Stimulated activated CD8-positive, alpha-beta memory T cell treated with anti-CD3 and anti-CD28 coated beads, Interleukin-4, amount 100 ng/mL, for 24 hours (primary cell): Measurements from ENCODE around the gene USP43.

Source experiments
- DNase-seq: peaks from one replicate; pipeline ENCODE4 v3.0.0-alpha.2; 2020; ENCODE audit warnings: low read depth

The USP43 gene

GRCh38 chr17:9703781-9704082, 58.4 kb downstream of the USP43 start:
- no peak for DNase-seq

DNA sequence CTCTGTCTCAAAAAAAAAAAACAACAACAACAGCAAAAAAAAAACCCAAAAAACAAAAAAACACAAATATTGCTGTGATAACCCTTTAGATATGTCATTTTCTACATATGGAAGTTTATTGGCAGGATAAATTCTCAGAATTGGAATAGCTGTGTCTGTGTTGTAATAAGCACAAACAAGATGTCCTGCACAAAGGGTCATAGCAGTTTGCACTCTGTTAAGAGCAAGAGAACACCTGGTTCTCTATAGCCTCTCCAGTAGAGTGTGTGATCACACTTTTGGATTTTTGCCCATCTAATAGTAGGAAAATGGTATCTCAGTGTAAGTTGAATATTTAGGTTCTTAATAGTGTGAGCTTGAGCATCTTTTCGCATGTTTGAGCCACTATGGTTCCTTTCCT, 60.4 kb downstream of the USP43 start:
- DNase-seq, result no peak

DNA sequence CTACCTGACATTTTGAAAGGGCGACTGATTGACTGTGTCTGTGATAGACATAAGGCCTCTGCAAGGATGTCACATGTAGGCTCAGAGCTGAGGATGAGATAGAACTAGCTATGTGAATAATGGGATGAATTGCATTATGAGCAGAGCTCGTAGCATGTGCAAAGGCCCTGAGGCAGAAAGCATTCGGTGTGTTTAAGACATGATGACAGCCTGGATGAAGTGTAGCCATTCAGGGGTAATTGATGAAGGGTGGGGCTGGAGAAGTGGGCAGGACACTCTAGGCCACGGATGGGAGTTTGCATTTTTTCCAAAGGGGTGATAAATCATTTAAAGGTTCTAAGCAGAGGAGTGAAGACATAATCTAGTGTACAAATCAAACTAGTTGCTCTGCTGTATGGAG, 62.6 kb downstream of the USP43 start:
- no peak for DNase-seq

DNA sequence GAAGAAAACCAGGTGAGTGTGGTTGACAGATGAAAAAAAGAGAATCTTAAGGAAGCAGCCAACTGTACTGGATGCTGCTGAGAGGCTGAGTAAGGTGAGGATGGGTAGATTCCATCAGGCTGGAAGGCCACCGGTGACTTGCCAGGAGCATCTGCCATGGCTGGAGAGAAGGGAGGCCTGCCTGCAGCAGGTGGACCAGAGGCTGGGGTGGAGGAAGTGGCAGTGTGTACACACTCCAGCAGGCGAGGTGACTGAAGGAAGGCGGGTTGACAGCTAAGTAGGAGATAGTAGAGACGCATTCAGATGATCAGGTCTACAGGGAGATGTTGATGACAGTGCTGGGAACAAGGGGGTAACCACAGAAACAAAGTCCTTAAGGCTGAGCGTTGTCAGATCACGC, 69.5 kb downstream of the USP43 start:
- DNase-seq, result no peak

- no peak for DNase-seq
These were observed 70.2 kb downstream of the USP43 start for GRCh38 chr17:9715503-9716016.

- no peak for DNase-seq
These were observed 80.3 kb downstream of the USP43 start for GRCh38 chr17:9725575-9725974.

GRCh38 chr17:9726291-9726690, 81.0 kb downstream of the USP43 start:
- DNase-seq, result no peak

DNA sequence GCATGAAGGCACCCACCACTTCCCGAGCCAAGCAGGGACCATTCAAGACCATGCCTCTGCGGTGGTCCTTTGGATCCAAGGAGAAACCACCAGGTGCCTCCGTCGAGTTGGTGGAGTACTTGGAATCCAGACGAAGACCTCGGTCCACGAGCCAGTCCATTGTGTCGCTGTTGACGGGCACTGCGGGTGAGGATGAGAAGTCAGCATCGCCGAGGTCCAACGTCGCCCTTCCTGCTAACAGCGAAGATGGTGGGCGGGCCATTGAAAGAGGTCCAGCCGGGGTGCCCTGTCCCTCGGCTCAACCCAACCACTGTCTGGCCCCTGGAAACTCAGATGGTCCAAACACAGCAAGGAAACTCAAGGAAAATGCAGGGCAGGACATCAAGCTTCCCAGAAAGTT, 82.7 kb downstream of the USP43 start:
- no peak for DNase-seq

- no peak for DNase-seq
These were observed 83.2 kb downstream of the USP43 start for GRCh38 chr17:9728564-9728963.

DNA sequence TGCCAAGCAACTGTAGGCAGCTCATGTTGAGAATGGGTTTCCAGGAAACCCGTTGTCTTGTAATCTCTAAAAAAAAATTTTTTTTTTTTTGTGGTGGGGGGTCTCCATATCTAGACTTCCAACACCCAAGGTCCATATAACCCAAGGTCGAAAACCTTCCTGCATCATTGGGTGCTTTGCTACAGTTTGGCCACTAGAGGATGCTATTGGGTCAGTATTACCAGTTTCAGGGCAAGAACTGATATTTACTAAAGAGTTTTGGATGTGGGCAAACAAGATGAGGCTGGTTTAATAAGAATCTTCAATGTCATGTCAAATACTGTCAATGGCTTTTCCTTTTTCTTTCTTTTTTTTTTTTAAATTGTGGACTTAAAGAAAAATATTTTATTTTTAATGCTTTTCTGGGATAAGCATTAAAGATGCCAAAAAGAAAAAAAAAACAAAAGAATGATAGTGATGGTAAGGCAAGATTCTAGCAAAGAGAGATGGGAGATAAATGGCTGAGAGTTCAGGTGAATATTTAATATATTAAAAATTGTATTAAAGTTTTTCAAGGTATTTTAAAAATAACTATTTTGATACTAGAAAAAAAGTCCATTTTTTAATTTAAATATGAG, 83.8 kb downstream of the USP43 start:
- DNase-seq, result no peak

GRCh38 chr17:9729735-9730420, 84.6 kb downstream of the USP43 start:
- no peak for DNase-seq

DNA sequence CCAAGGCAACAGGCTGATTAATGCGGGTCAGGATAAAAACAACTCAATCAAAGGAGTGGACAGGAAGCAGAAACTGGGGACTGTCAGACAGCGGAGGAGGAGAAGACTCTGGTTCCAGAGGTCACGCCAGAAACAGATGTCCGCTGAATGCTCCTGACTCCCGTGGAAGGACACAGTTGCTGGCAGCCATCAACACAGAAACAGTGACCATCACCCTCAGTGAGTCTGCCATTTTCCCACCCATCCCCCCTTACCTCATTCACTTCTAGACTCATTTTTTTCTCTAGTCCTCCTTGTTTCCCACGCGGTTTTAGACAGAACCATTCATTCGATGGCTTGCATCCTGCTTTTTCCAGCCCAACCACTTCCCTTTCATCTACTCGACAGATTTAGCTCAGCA, 105.2 kb downstream of the USP43 start:
- no peak for DNase-seq

DNA sequence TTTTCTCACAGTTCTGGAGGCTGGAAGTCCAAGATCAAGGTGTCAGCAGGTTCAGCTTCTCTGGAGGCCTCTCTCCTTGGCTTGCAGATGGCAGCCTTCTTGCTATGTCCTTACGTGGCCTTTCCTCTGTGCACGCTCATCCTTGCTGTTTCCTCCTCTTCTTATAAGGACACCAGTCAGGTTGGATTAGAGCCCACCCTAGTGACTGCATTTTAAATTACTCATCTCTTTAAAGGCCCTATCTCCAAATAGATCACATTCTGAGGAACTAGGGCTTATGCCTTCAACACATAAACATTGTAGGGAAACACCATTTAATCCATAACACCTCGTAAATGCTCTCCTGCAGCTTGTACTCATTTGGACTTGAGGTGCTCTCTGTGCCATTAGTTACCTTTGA, 109.8 kb downstream of the USP43 start:
- no peak for DNase-seq

DNA sequence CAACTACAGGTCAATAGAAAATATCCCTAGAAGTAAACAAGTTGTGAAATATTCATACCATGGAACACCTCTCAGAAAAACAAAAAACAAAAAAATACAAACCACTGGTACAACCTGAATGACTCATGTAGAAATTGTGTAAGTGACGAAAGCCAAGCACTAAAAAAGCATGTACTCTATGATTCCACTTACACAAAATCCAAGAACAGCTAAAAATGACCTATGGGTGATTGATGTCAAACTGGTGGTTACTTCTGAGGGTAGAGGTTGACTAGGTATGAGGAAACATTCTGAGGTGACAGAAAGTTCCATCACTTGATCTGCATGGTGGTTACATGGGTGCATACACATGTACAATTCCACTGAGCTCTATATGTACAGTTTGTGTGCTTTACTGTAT, 114.9 kb downstream of the USP43 start:
- no peak for DNase-seq

GRCh38 chr17:9763643-9764042, 118.3 kb downstream of the USP43 start:
- no peak for DNase-seq

- DNase-seq, result no peak
These were observed 120.0 kb downstream of the USP43 start for GRCh38 chr17:9765322-9765721.

GRCh38 chr17:9766970-9767369, 121.7 kb downstream of the USP43 start:
- DNase-seq, result no peak

DNA sequence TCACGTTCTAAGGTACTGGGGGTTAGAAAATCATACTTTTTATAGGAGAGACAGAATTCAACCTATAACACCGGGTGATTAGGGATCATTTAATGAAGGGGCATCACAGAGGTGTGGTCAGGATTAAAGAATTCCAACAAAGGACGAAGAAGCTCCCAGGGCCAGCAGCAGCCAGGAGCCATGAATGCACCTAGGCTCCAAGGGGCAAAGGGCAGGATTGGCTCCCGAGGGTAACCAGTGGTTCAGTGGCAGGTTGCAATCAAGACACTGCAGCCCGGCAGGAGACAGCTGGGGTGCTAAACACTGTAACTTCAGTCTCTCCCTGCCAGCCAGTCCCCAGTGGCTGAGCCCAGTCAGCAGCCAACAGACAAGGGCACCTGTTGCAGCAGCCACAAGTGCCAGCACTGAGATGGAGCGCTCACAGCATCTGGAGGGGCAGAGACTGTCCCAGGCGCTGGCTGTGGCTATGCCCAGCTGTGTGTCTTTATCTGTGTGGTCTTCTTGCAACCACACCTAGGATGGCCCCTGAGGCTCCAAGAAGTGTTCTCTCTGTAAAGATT, 122.2 kb downstream of the USP43 start:
- DNase-seq, result no peak

DNA sequence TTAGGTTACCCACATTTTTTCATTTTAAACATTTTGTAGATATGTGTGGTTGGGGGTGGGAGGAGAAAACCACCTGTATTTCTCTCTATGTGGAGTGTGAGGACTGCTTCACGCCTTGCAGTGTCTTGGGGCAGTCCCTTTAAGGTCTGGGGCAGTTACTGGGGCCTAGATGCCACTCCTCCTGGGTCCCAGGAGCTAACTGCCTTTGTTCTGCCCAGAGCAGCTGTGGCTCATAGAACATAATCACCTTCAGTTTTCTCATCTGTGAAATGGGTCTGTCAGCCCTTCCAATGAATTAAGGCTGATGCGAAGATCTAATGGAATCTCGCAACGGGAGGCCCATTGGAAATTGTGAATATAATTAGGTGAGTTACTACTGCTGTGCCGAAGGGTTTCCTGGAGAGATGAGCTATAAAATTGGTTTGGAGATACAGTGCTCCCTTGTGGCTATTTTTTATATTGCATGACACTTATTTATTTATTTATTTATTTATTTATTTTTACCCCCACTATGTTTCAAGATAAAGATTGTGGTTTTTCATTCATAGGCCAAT, 123.1 kb downstream of the USP43 start:
- DNase-seq, result no peak

- no peak for DNase-seq
These were observed 123.8 kb downstream of the USP43 start for GRCh38 chr17:9769036-9769695.

DNA sequence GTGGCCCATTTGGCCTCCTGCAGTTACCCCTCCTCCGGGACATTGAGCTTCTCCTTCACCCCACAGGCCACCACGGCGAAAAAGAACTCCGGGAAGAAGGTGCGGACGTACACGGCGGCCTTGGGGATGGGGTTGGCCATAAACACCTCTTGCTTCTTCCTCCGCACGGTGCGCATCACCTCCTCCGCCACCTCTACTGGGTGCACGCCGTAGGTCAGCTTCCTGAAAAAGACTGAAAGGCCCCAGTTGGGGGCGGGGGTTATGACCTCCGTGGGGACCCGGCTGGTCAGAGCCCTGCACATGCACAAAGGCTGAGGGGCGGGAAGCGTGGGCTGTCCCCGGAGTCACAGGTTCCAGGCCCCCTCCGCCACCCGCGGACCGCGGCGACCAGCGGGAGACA, 126.1 kb downstream of the USP43 start:
- DNase-seq, result no peak

DNA sequence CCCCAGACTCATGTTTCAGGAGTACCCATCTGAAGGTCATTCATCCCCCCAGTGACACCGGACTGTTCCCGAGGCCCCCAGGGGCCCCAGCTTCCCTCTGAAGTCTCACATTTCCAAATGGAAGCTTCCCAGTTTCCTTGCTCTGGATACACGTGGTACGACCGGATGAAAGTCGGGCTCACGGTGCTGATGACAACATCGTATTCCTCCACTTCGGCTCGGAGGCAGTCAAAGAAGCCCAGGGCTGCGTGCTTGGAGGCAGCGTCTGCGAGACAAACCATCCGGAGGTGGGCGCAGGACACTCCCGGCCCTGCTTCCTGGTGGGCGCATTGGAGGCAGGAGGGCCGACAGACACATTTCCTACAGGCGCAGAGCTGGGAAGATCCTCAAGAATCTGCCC, 127.3 kb downstream of the USP43 start:
- DNase-seq, result no peak

DNA sequence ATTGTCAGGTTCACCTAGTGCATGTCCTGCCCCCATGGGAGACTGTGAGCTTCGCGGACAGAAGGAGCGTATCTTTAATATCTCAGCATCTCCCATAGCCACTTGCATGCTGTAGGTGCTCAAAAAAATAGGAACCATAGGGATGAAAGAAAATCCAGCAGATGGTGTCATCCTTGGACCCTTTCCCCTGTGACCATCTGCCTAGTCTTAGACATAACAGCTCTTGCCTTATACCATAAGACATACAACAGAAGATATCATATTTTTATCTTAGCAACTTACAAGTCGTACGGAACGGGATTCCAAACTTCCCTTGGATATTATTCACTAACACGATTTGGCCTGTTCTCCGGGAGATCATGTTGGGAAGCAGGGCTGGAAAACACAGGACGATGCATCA, 131.6 kb downstream of the USP43 start:
- no peak for DNase-seq
